HEK293 (cell line): ENCODE measurements around the gene KRTAP10-1.

ENCODE experiments used
- CTCF ChIA-PET: fragments of 350-600 bp; formaldehyde crosslinking; extraction: SDS; loops from one replicate; lab custom pipeline; 2021; ENCODE audit warnings: antibody characterized with exemption; lab: Yijun Ruan, JAX
- POLR2A ChIA-PET: fragments of 300-600 bp; formaldehyde crosslinking; extraction: SDS; loops from one replicate; lab custom pipeline; 2020; ENCODE audit warnings: antibody characterized with exemption, inconsistent platforms; lab: Yijun Ruan, JAX
- H3K27ac ChIP-seq: fragments of 200-500 bp; sonication (Bioruptor generic); 2 replicates; pipeline ENCODE4 v1.5.1; 2014; ENCODE audit warnings: low read depth, low read length, control low read depth, inconsistent platforms; ENCODE audit errors: extremely low read depth
- H3K36me3 ChIP-seq, 2 experiments: fragments of 200-500 bp in 1 of 2; sonication (Bioruptor generic) in 1 of 2; 1 replicate in 1 of 2; 2 replicates in 1 of 2; pipeline ENCODE4 v1.5.1; 2014 to 2017; ENCODE audit warnings: inconsistent platforms in 2 of 2, low read length in 2 of 2; ENCODE audit not compliant: control insufficient read depth in 2 of 2, insufficient read depth in 1 of 2
- H3K4me1 ChIP-seq: fragments of 200-500 bp; sonication (Bioruptor generic); 2 replicates; pipeline ENCODE4 v1.5.1; 2014; ENCODE audit warnings: mild to moderate bottlenecking, low read length, inconsistent platforms; ENCODE audit not compliant: control insufficient read depth, insufficient read depth
- H3K4me3 ChIP-seq: 2 replicates; pipeline ENCODE4 v1.5.1; 2011; ENCODE audit warnings: low read depth, mild to moderate bottlenecking, control low read depth, low read length, moderate library complexity
- H3K9me3 ChIP-seq: fragments of 200-500 bp; sonication (Bioruptor generic); 2 replicates; pipeline ENCODE4 v1.5.1; 2014; ENCODE audit warnings: low read depth, low read length, inconsistent platforms; ENCODE audit not compliant: control insufficient read depth, insufficient read depth
- KLF9 ChIP-seq: fragments of 450-650 bp; formaldehyde crosslinking; IDR thresholded peaks from 2 replicates; pipeline ENCODE4 v1.5.1; 2016; ENCODE audit warnings: missing biosample characterization, missing genetic modification characterization, low read depth
- REST ChIP-seq: fragments of 450-650 bp; formaldehyde crosslinking; IDR thresholded peaks from 2 replicates; pipeline ENCODE4 v1.5.1; 2016; ENCODE audit warnings: missing biosample characterization, missing genetic modification characterization
- SP3 ChIP-seq: fragments of 450-650 bp; formaldehyde crosslinking; IDR thresholded peaks from 2 replicates; pipeline ENCODE4 v1.5.1; 2016; ENCODE audit warnings: missing biosample characterization, missing genetic modification characterization
- SP7 ChIP-seq: fragments of 450-650 bp; formaldehyde crosslinking; IDR thresholded peaks from 2 replicates; pipeline ENCODE4 v1.5.1; 2016; ENCODE audit warnings: missing biosample characterization, missing genetic modification characterization
- ZBTB17 ChIP-seq: fragments of 450-650 bp; formaldehyde crosslinking; IDR thresholded peaks from 2 replicates; pipeline ENCODE4 v1.5.1; 2016; ENCODE audit warnings: missing biosample characterization, missing genetic modification characterization
- ZBTB8A ChIP-seq: fragments of 450-650 bp; formaldehyde crosslinking; IDR thresholded peaks from 2 replicates; pipeline ENCODE4 v1.5.1; 2016; ENCODE audit warnings: missing biosample characterization, missing genetic modification characterization
- ZFHX2 ChIP-seq: fragments of 450-650 bp; formaldehyde crosslinking; conservative IDR thresholded peaks from 2 replicates; pipeline ENCODE4 v1.5.1; 2016; ENCODE audit warnings: missing biosample characterization, missing genetic modification characterization
- ZFP69B ChIP-seq: fragments of 450-650 bp; formaldehyde crosslinking; IDR thresholded peaks from 2 replicates; pipeline ENCODE4 v1.5.1; 2016; ENCODE audit warnings: missing biosample characterization, missing genetic modification characterization
- ZIC2 ChIP-seq: fragments of 450-650 bp; formaldehyde crosslinking; IDR thresholded peaks from 2 replicates; pipeline ENCODE4 v1.5.1; 2016; ENCODE audit warnings: missing biosample characterization, missing genetic modification characterization
- ZNF16 ChIP-seq: fragments of 450-650 bp; formaldehyde crosslinking; IDR thresholded peaks from 2 replicates; pipeline ENCODE4 v1.5.1; 2016; ENCODE audit warnings: low read depth, missing biosample characterization, missing genetic modification characterization
- ZNF18 ChIP-seq: fragments of 450-650 bp; formaldehyde crosslinking; IDR thresholded peaks from 2 replicates; pipeline ENCODE4 v1.5.1; 2016; ENCODE audit warnings: missing biosample characterization, missing genetic modification characterization
- ZNF2 ChIP-seq: fragments of 450-650 bp; formaldehyde crosslinking; IDR thresholded peaks from 2 replicates; pipeline ENCODE4 v1.5.1; 2016; ENCODE audit warnings: missing biosample characterization, missing genetic modification characterization
- ZNF211 ChIP-seq: fragments of 450-650 bp; formaldehyde crosslinking; IDR thresholded peaks from 2 replicates; pipeline ENCODE4 v1.5.1; 2016; ENCODE audit warnings: low read depth, missing biosample characterization, missing genetic modification characterization
- ZNF223 ChIP-seq: fragments of 450-650 bp; formaldehyde crosslinking; IDR thresholded peaks from 2 replicates; pipeline ENCODE4 v1.5.1; 2016; ENCODE audit warnings: missing biosample characterization, missing genetic modification characterization
- ZNF239 ChIP-seq: fragments of 450-650 bp; formaldehyde crosslinking; IDR thresholded peaks from 2 replicates; pipeline ENCODE4 v1.5.1; 2016; ENCODE audit warnings: missing biosample characterization, missing genetic modification characterization
- ZNF274 ChIP-seq, 2 experiments: fragments of 200-500 bp in 1 of 2; fragments of 450-650 bp in 1 of 2; sonication (Bioruptor generic) in 1 of 2; formaldehyde crosslinking in 1 of 2; IDR thresholded peaks; 2 replicates each; pipeline versions ENCODE4 v1.5.1 to v1.6.1; 2014 to 2016; ENCODE audit warnings: borderline replicate concordance in 1 of 2, inconsistent platforms in 1 of 2, low read length in 1 of 2, missing biosample characterization in 1 of 2, missing genetic modification characterization in 1 of 2
- ZNF341 ChIP-seq: fragments of 450-650 bp; formaldehyde crosslinking; IDR thresholded peaks from 2 replicates; pipeline ENCODE4; 2016; ENCODE audit warnings: low read depth, missing biosample characterization, missing genetic modification characterization
- ZNF391 ChIP-seq: fragments of 450-650 bp; formaldehyde crosslinking; IDR thresholded peaks from 2 replicates; pipeline ENCODE4 v1.5.1; 2016; ENCODE audit warnings: low read depth, missing biosample characterization, missing genetic modification characterization, borderline replicate concordance
- ZNF404 ChIP-seq: fragments of 450-650 bp; formaldehyde crosslinking; IDR thresholded peaks from 2 replicates; pipeline ENCODE4 v1.5.1; 2017; ENCODE audit warnings: missing biosample characterization, missing genetic modification characterization
- ZNF433 ChIP-seq: fragments of 450-650 bp; formaldehyde crosslinking; IDR thresholded peaks from 2 replicates; pipeline ENCODE4 v1.5.1; 2016; ENCODE audit warnings: missing biosample characterization, missing genetic modification characterization, low read depth
- ZNF513 ChIP-seq: fragments of 450-650 bp; IDR thresholded peaks from 2 replicates; pipeline ENCODE4 v1.5.1; 2018; ENCODE audit warnings: missing biosample characterization, missing genetic modification characterization
- ZNF561 ChIP-seq: fragments of 450-650 bp; IDR thresholded peaks from 2 replicates; pipeline ENCODE4 v1.5.1; 2018; ENCODE audit warnings: missing biosample characterization, missing genetic modification characterization, borderline replicate concordance
- ZNF600 ChIP-seq: fragments of 450-650 bp; formaldehyde crosslinking; IDR thresholded peaks from 2 replicates; pipeline ENCODE4 v1.5.1; 2016; ENCODE audit warnings: missing biosample characterization, missing genetic modification characterization
- ZNF610 ChIP-seq: fragments of 450-650 bp; formaldehyde crosslinking; IDR thresholded peaks from 2 replicates; pipeline ENCODE4 v1.5.1; 2016; ENCODE audit warnings: missing biosample characterization, missing genetic modification characterization, borderline replicate concordance
- ZNF624 ChIP-seq: fragments of 450-650 bp; formaldehyde crosslinking; IDR thresholded peaks from 2 replicates; pipeline ENCODE4 v1.5.1; 2017; ENCODE audit warnings: missing biosample characterization, missing genetic modification characterization
- ZNF777 ChIP-seq: fragments of 450-650 bp; formaldehyde crosslinking; IDR thresholded peaks from 2 replicates; pipeline ENCODE4 v1.5.1; 2017; ENCODE audit warnings: missing biosample characterization, missing genetic modification characterization, borderline replicate concordance

KRTAP10-1 gene

GRCh38 chr21:44511219-44511937 is 28.6 kb downstream of the KRTAP10-1 start:
- ChIA-PET POLR2A (interaction anchor here (0.5 to 1.4 kb wide), 3 partner anchors 381 to 777 kb away, joined by 3 to 4 read pairs (median 3); partner anchors contain the start of genes POFUT2 and SLX9), CTCF (interaction anchor here (0.6 to 3.7 kb wide), 39 partner anchors 8 to 626 kb away, joined by 3 to 43 read pairs (median 4); partner anchors contain the start of gene UBE2G2)
- Histone ChIP-seq H3K4me3 (no peak overlapping the region), H3K36me3 (no peaks in the 10 kb centered on the region), H3K4me1 (no peaks in the 10 kb centered on the region; the same call in 1 of the 2 replicates), H3K9me3 (no peaks in the 10 kb centered on the region), H3K27ac (no peak overlapping the region)
- TF ChIP-seq REST (tag by site-specific recombination) = no peak
- TF ChIP-seq ZFHX2 (tag by site-specific recombination) = peak; percentile 50; the same call in 1 of the 2 replicates
- TF ChIP-seq ZNF433 (tag by site-specific recombination) = no peak

GRCh38 chr21:44510508-44511218 is 29.3 kb downstream of the KRTAP10-1 start:
- CTCF ChIA-PET = interaction anchor here (0.6 to 3.7 kb wide), 53 partner anchors 9 to 793 kb away, joined by 3 to 43 read pairs (median 4); partner anchors contain the start of gene UBE2G2
- POLR2A ChIA-PET = interaction anchor here (0.5 to 1.4 kb wide), 3 partner anchors 382 to 777 kb away, joined by 3 to 4 read pairs (median 3); partner anchors contain the start of genes POFUT2 and SLX9
- peak overlapping the region; percentile 35 for H3K4me3 ChIP-seq
- H3K36me3 ChIP-seq = no peaks in the 10 kb centered on the region
- no peaks in the 10 kb centered on the region; the same call in 1 of the 2 replicates for H3K4me1 ChIP-seq
- H3K9me3 ChIP-seq = no peaks in the 10 kb centered on the region
- H3K27ac ChIP-seq = no peak overlapping the region
- TF ChIP-seq ZNF274 (IDR thresholded peaks at IDR 0.05; ENCODE audit: low read length) = no peak
- no peak for TF ChIP-seq ZNF274 (tag by site-specific recombination; IDR thresholded peaks at IDR 0.05; ENCODE audit: borderline replicate concordance)
- TF ChIP-seq ZBTB8A = peak; percentile 64
- TF ChIP-seq SP3 (tag by site-specific recombination) = peak; percentile 67
- peak; percentile 61 for TF ChIP-seq ZIC2 (tag by site-specific recombination)
- TF ChIP-seq ZNF391 = no peak
- TF ChIP-seq ZNF18 (tag by site-specific recombination) = no peak
- peak; percentile 60 for TF ChIP-seq ZBTB17
- TF ChIP-seq ZNF600 = 0 out of 2 replicates have a peak, but pooled peaks have one; percentile 18
- TF ChIP-seq ZFP69B (tag by site-specific recombination) = 0 out of 2 replicates have a peak, but pooled peaks have one; percentile 61
- TF ChIP-seq ZNF239 (tag by site-specific recombination) = no peak
- peak; percentile 90; the same call in 1 of the 2 replicates for TF ChIP-seq ZNF561
- peak; percentile 84 for TF ChIP-seq ZNF341 (tag by site-specific recombination)
- peak; percentile 70 for TF ChIP-seq KLF9 (tag by site-specific recombination)
- TF ChIP-seq ZNF2 (tag by site-specific recombination) = peak; percentile 81
- no peak for TF ChIP-seq ZNF610
- peak; percentile 61; the same call in 1 of the 2 replicates for TF ChIP-seq ZNF777 (tag by site-specific recombination)
- TF ChIP-seq ZNF513 (tag by site-specific recombination) = no peak; the same call in 1 of the 2 replicates
- TF ChIP-seq ZNF223 = no peak
- TF ChIP-seq ZNF624 (tag by site-specific recombination) = no peak
- no peak for TF ChIP-seq ZNF404 (tag by site-specific recombination)
- no peak for TF ChIP-seq ZNF16
- TF ChIP-seq ZNF211 = no peak
- peak; percentile 54; the same call in 1 of the 2 replicates for TF ChIP-seq SP7 (tag by site-specific recombination)
